ENCODE measurements around the gene SH2D3A.

- TF ChIP-seq, protein P1, sequence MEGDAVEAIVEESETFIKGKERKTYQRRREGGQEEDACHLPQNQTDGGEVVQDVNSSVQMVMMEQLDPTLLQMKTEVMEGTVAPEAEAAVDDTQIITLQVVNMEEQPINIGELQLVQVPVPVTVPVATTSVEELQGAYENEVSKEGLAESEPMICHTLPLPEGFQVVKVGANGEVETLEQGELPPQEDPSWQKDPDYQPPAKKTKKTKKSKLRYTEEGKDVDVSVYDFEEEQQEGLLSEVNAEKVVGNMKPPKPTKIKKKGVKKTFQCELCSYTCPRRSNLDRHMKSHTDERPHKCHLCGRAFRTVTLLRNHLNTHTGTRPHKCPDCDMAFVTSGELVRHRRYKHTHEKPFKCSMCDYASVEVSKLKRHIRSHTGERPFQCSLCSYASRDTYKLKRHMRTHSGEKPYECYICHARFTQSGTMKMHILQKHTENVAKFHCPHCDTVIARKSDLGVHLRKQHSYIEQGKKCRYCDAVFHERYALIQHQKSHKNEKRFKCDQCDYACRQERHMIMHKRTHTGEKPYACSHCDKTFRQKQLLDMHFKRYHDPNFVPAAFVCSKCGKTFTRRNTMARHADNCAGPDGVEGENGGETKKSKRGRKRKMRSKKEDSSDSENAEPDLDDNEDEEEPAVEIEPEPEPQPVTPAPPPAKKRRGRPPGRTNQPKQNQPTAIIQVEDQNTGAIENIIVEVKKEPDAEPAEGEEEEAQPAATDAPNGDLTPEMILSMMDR (IDR thresholded peaks at IDR 0.05; ENCODE audit: low read length) = no peak
- no peak for TF ChIP-seq EZH2 (optimal IDR thresholded peaks at IDR 0.05; ENCODE audit: low read depth, low read length)
- no peak for TF ChIP-seq EZH2phosphoT487 (IDR thresholded peaks at IDR 0.05; ENCODE audit: low read length)
Measured at GRCh38 chr19:6730153-6730804, 37.0 kb downstream of the SH2D3A start.
